GM23248 (cell line): Measurements from ENCODE around the gene OLFM1.

Source experiments
- EZH2 ChIP-seq: fragments of 200-600 bp; sonication (generic); IDR thresholded peaks from 2 replicates; pipeline ENCODE4 v1.6.1; 2018; ENCODE audit warnings: antibody characterized with exemption, mild to moderate bottlenecking; ENCODE audit not compliant: insufficient read depth, poor library complexity, severe bottlenecking
- EZH2phosphoT487 ChIP-seq: fragments of 200-600 bp; sonication (generic); IDR thresholded peaks from 2 replicates; pipeline ENCODE4 v1.6.1; 2018; ENCODE audit warnings: antibody characterized with exemption, moderate library complexity, mild to moderate bottlenecking, low read depth; ENCODE audit not compliant: insufficient read depth

- TF ChIP-seq EZH2phosphoT487, result no peak
- TF ChIP-seq EZH2, result no peak
Observed at GRCh38 chr9:135098400-135099105, 11.1 kb downstream of the OLFM1 start.
